Measurements from ENCODE around the gene GSTA4. TPM values are rescaled to one million over a fixed set of nuclear protein-coding genes. Genes with fewer than 3 reads are reported as not detected.

The GSTA4 gene
- total RNA-seq, 3 donors from 2014 or later = 8.3 to 15.5 (median 14.7) TPM

DNA sequence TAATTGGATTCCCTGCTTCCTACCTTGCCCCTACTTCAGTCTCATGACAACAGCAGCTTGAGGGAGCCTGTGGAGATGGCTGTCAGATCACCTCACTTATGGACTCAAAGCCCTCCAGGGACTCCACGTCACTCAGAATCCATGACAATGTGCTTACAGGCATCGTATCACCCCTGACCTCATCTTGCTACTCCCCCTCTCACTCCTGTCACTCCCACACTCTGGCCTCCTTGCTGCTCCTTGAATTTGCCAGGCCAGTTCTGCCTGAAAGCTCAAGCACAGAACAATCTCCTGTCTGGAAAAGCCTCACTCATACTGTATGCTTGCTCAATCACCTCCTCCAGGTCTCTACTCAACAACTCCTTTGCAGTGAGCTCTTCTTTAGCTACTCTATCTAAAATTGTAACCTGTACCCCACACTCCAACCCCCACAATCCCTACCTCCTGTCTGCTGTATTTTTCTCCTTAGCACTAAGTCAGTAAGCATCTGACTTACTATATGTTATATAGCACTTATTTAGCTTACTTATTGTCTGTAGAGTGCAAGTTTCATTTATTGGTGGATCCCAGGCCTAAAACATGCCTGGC, 10.7 kb upstream of the GSTA4 start:
- peaks cover 17% of the 10 kb centered on the region for H3K36me3 ChIP-seq (ENCODE audit: low read depth)
- H3K4me3 ChIP-seq = no peak overlapping the region
- intact Hi-C loops (cut with DNase I, micrococcal nuclease) = no loop called here
- ATAC-seq = no peak
- no peaks in the 10 kb centered on the region for H3K4me1 ChIP-seq (ENCODE audit: low read depth)
- TF ChIP-seq, protein P1, sequence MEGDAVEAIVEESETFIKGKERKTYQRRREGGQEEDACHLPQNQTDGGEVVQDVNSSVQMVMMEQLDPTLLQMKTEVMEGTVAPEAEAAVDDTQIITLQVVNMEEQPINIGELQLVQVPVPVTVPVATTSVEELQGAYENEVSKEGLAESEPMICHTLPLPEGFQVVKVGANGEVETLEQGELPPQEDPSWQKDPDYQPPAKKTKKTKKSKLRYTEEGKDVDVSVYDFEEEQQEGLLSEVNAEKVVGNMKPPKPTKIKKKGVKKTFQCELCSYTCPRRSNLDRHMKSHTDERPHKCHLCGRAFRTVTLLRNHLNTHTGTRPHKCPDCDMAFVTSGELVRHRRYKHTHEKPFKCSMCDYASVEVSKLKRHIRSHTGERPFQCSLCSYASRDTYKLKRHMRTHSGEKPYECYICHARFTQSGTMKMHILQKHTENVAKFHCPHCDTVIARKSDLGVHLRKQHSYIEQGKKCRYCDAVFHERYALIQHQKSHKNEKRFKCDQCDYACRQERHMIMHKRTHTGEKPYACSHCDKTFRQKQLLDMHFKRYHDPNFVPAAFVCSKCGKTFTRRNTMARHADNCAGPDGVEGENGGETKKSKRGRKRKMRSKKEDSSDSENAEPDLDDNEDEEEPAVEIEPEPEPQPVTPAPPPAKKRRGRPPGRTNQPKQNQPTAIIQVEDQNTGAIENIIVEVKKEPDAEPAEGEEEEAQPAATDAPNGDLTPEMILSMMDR (IDR thresholded peaks at IDR 0.05) = no peak
- no peaks in the 10 kb centered on the region for H3K9me3 ChIP-seq
- DNase-seq = no peak

DNA sequence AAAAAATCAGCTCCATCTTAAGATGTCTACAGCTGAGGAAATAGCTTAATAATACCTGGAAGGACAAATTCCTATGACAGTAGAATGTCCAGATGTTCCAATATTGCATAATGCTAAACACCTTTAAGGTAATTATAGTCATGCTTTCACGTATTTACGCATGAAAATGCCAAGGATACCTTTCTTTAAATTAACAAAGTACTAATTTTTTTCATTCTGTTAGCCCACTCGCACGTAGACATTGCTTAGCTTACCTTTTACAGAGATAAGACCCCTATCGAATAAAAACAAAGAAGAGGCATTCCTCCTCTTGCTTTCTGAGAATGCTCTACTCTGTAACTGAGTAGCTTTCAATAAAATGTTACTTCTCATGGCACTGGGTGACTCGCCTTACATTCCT, 4.4 kb upstream of the GSTA4 start:
- DNase-seq (no peak), ATAC-seq (no peak)
- Histone ChIP-seq H3K9me3 (no peaks in the 10 kb centered on the region), H3K36me3 (ENCODE audit: low read depth) (peaks cover 4% of the 10 kb centered on the region), H3K4me3 (no peak overlapping the region), H3K4me1 (ENCODE audit: low read depth) (peaks cover 4% of the 10 kb centered on the region)
- TF ChIP-seq, protein P1 (IDR thresholded peaks at IDR 0.05) = no peak
- intact Hi-C loops (cut with DNase I, micrococcal nuclease) = no loop called here

DNA sequence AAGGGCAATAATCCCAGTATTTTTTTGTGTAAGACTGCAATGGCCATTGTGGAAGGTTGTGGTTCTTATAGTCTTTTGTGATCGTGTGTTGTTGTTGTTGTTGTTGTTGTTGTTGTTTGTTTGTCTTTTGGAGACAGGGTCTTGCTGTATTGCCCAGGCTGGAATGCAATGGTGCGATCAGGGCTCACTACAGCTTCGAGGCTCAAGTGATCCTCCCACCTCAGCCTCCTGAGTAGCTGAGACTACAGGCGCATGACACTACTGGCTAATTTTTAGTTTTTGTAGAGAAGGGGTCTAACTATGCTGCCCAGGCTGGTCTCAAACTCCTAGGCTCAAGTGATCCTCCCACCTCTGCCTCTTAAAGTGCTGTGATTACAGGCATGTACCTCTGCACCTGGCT, 3.5 kb upstream of the GSTA4 start:
- DNase-seq = no peak
- TF ChIP-seq, protein P1 (IDR thresholded peaks at IDR 0.05) = no peak
- intact Hi-C loops (cut with DNase I, micrococcal nuclease) = no loop called here
- peaks cover 4% of the 10 kb centered on the region for H3K36me3 ChIP-seq (ENCODE audit: low read depth)
- H3K9me3 ChIP-seq = no peaks in the 10 kb centered on the region
- no peak for ATAC-seq
- H3K4me1 ChIP-seq (ENCODE audit: low read depth) = peaks cover 4% of the 10 kb centered on the region
- no peak overlapping the region for H3K4me3 ChIP-seq

DNA sequence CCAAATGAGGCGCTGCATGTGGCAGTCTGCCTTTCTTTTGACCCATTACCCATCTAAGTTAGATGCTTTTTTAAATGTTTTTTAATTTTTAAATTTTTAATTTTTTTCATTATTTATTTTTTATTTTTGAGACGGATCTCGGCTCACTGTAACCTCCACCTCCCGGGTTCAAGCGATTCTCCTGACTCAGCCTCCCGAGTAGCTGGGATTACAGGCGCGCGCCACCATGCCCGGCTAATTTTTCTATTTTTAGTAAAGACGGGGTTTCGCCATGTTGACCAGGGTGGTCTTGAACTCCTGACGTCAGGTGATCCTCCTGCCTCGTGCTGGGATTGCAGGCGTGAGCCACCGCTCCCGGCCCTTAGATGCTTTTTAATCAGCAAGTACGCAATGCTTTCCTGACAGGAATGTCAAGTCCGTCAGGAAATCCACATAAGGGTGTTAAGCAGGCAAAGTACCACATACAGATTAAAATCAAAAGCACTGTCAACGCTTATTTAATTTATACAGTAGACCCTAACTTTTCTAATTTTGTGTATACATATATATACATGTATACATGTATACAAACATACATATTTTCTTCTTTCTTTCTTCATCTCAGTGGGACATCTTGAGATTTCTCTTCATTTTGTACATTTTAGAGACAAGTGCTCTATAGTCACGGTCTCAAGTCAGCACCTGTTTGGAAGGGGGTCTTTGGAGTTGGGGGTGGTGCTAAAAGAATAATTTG, 995 bp upstream of the GSTA4 start:
- H3K36me3 ChIP-seq (ENCODE audit: low read depth) = peaks cover 4% of the 10 kb centered on the region
- TF ChIP-seq, protein P1 (IDR thresholded peaks at IDR 0.05) = no peak
- H3K4me3 ChIP-seq = no peak overlapping the region
- no peaks in the 10 kb centered on the region for H3K9me3 ChIP-seq
- ATAC-seq (no peak), DNase-seq (peak in 2 of 3 donors; percentile 42 to 56)
- H3K4me1 ChIP-seq (ENCODE audit: low read depth) = peaks cover 4% of the 10 kb centered on the region
- intact Hi-C loops (cut with DNase I, micrococcal nuclease) = no loop called here

DNA sequence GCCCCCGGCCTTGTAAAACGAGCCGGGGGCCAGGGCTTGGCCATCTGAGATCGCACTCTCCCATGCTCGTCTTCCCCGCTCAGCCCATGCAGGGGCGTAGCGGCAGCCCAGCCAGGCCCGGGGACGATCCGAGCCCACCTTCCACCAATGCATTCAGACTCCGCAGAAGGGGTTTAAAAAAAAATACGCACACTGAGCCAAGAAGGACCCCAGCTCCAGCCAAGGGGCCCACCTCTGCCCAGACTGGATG, 320 bp downstream of the GSTA4 start:
- ATAC-seq (peak; percentile 31), DNase-seq (peak; percentile 42 to 73 (median 69))
- intact Hi-C loops (cut with DNase I, micrococcal nuclease) = no loop called here
- H3K4me1 ChIP-seq (ENCODE audit: low read depth) = peaks cover 7% of the 10 kb centered on the region
- H3K9me3 ChIP-seq = no peaks in the 10 kb centered on the region
- peaks cover 4% of the 10 kb centered on the region for H3K36me3 ChIP-seq (ENCODE audit: low read depth)
- H3K4me3 ChIP-seq = peak overlapping the region; percentile 35
- TF ChIP-seq, protein P1 (IDR thresholded peaks at IDR 0.05) = no peak

Data from mucosa of descending colon (tissue), 3 donors.